ENCODE results near the gene ATP1B1.

- no peak for TF ChIP-seq CTCF (IDR thresholded peaks at IDR 0.05; ENCODE audit: low read depth, low read length, poor library complexity, severe bottlenecking)
- TF ChIP-seq EZH2phosphoT487 (IDR thresholded peaks at IDR 0.05; ENCODE audit: borderline replicate concordance, low read length) = no peak
Observed at GRCh38 chr1:169090308-169090899, 16.1 kb upstream of the ATP1B1 start.

Data from DOHH2 (cell line).